Measurements from ENCODE around the gene SNX8.

The SNX8 gene

GRCh38 chr7:2205036-2205780 is 109.0 kb downstream of the SNX8 start:
- DNase-seq (ENCODE audit: low spot score) = no peak
- ChIA-PET POLR2A (ENCODE audit: low non-redundant PET) (no interaction called here), CTCF (no interaction called here)
- H3K27ac ChIP-seq = no peak overlapping the region
- TF ChIP-seq CTCF (conservative IDR thresholded peaks at IDR 0.05; ENCODE audit: low read depth) = no peak

GRCh38 chr7:2204446-2204845 is 109.8 kb downstream of the SNX8 start:
- no peak for TF ChIP-seq CTCF (conservative IDR thresholded peaks at IDR 0.05; ENCODE audit: low read depth)

GRCh38 chr7:2203766-2204300 is 110.4 kb downstream of the SNX8 start:
- POLR2A ChIA-PET (ENCODE audit: low non-redundant PET) = no interaction called here
- DNase-seq (ENCODE audit: low spot score) = no peak
- peak overlapping the region; percentile 5 for H3K27ac ChIP-seq
- TF ChIP-seq CTCF (conservative IDR thresholded peaks at IDR 0.05; ENCODE audit: low read depth) = no peak
- CTCF ChIA-PET = interaction anchor here (0.6 to 0.7 kb wide), 3 partner anchors 21 to 104 kb away, joined by 3 to 6 read pairs (median 3); no protein-coding TSS in a partner anchor

More at GRCh38 chr7:2204446-2204845, 109.8 kb downstream of the SNX8 start:
- peak overlapping the region; percentile 5; the same call in 1 of the 2 replicates for H3K27ac ChIP-seq
- ChIA-PET CTCF (interaction anchor here (0.6 kb wide), 1 partner anchor 22 kb away, joined by 6 read pairs; no protein-coding TSS in a partner anchor), POLR2A (ENCODE audit: low non-redundant PET) (no interaction called here)
- no peak for DNase-seq (ENCODE audit: low spot score)

GRCh38 chr7:2202901-2203765 is 111.1 kb downstream of the SNX8 start:
- H3K27ac ChIP-seq = peak overlapping the region; percentile 5
- ChIA-PET POLR2A (ENCODE audit: low non-redundant PET) (no interaction called here), CTCF (interaction anchor here (0.6 to 0.7 kb wide), 2 partner anchors 22 to 104 kb away, joined by 3 read pairs; no protein-coding TSS in a partner anchor)

GRCh38 chr7:2202361-2202761 is 111.9 kb downstream of the SNX8 start:
- CTCF ChIA-PET = no interaction called here
- no peak overlapping the region for H3K27ac ChIP-seq
- no peak for TF ChIP-seq CTCF (conservative IDR thresholded peaks at IDR 0.05; ENCODE audit: low read depth)
- POLR2A ChIA-PET (ENCODE audit: low non-redundant PET) = no interaction called here
- no peak for DNase-seq (ENCODE audit: low spot score)

More at GRCh38 chr7:2202901-2203765, 111.1 kb downstream of the SNX8 start:
- DNase-seq (ENCODE audit: low spot score) = no peak
- no peak for TF ChIP-seq CTCF (conservative IDR thresholded peaks at IDR 0.05; ENCODE audit: low read depth)

Measured in RWPE1 (cell line).